Thoracic aorta (tissue), 2 donors: ENCODE results near the gene FOXR2. TPM values are rescaled to one million over a fixed set of nuclear protein-coding genes. Genes with fewer than 3 reads are reported as not detected.

Source experiments
- ATAC-seq: fragments of 150-250 bp; one replicate; pipeline ENCODE4 v1.8.0; 2017; ENCODE audit warnings: low read depth; ENCODE audit not compliant: insufficient number of reproducible peaks, low FRiP score
- DNase-seq: peaks from one replicate; pipeline ENCODE4 v3.0.0-alpha.2; 2020; ENCODE audit warnings: low spot score
- H3K27ac ChIP-seq, 2 donors: fragments of 200-600 bp; sonication (generic); 1 replicate in 1 of 2; 2 replicates in 1 of 2; pipeline ENCODE4 v1.5.1; 2016; ENCODE audit warnings: mild to moderate bottlenecking in 2 of 2, moderate library complexity in 2 of 2
- H3K27me3 ChIP-seq: fragments of 200-600 bp; sonication (generic); replicated peaks from 2 replicates; pipeline ENCODE4 v1.6.0; 2016; ENCODE audit warnings: mild to moderate bottlenecking; ENCODE audit not compliant: insufficient read depth
- H3K36me3 ChIP-seq: fragments of 200-600 bp; sonication (generic); one replicate; pipeline ENCODE4 v1.5.1; 2016
- H3K4me1 ChIP-seq, 2 donors: fragments of 200-600 bp; sonication (generic); 1 replicate in 1 of 2; 2 replicates in 1 of 2; pipeline versions ENCODE4 v1.5.1 to v1.6.0; 2016; ENCODE audit warnings: low read depth in 2 of 2, mild to moderate bottlenecking in 1 of 2; ENCODE audit not compliant: control insufficient read depth in 1 of 2
- H3K4me3 ChIP-seq: fragments of 200-600 bp; sonication (generic); 2 replicates; pipeline ENCODE4 v1.5.1; 2016; ENCODE audit warnings: mild to moderate bottlenecking
- H3K9me3 ChIP-seq: fragments of 200-600 bp; sonication (generic); 2 replicates; pipeline ENCODE4 v1.5.1; 2016
- total RNA-seq, 2 donors: library from RNA; depleted of rRNA; stranded (reverse); fragments of >200 nt; gene quantifications; one replicate each; pipeline versions ENCODE4 v1.1.0 to v1.2.3, GENCODE V29; 2016
- TF ChIP-seq, protein P1 (sequence below): fragments of 200-600 bp; sonication (generic); IDR thresholded peaks from one replicate; pipeline ENCODE4 v1.5.1; 2019; ENCODE audit warnings: antibody characterized with exemption

FOXR2 gene
- total RNA-seq, 2 donors from 2014 or later: not detected

DNA sequence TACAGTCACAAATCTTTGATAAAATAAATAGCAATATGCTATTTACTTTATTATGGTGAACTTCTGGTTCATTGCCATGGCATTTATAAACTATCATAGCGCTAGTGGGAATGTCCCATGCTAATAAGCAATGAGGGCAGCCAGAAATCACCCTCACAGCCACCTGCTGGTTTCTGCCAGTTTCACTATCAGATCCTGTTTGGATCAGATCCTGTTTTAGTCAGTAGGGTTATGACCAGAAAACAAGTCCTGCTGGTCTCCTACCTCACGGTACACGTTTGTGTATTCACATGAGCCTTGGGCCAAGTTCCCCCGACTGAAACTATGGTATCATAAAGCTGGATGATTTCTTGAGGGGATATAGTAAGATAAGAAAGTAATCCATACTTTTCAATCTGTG is 17.7 kb downstream of the FOXR2 start:
- Histone ChIP-seq H3K27me3 (no peaks in the 10 kb centered on the region), H3K4me3 (no peak overlapping the region), H3K27ac (no peak overlapping the region), H3K4me1 (no peaks in the 10 kb centered on the region), H3K9me3 (no peaks in the 10 kb centered on the region), H3K36me3 (no peaks in the 10 kb centered on the region)
- TF ChIP-seq, protein P1, sequence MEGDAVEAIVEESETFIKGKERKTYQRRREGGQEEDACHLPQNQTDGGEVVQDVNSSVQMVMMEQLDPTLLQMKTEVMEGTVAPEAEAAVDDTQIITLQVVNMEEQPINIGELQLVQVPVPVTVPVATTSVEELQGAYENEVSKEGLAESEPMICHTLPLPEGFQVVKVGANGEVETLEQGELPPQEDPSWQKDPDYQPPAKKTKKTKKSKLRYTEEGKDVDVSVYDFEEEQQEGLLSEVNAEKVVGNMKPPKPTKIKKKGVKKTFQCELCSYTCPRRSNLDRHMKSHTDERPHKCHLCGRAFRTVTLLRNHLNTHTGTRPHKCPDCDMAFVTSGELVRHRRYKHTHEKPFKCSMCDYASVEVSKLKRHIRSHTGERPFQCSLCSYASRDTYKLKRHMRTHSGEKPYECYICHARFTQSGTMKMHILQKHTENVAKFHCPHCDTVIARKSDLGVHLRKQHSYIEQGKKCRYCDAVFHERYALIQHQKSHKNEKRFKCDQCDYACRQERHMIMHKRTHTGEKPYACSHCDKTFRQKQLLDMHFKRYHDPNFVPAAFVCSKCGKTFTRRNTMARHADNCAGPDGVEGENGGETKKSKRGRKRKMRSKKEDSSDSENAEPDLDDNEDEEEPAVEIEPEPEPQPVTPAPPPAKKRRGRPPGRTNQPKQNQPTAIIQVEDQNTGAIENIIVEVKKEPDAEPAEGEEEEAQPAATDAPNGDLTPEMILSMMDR: no peak
- no peak for ATAC-seq
- DNase-seq: no peak

GRCh38 chrX:55648434-55648833 is 25.2 kb downstream of the FOXR2 start:
- Histone ChIP-seq H3K27me3 (no peaks in the 10 kb centered on the region), H3K4me3 (no peak overlapping the region), H3K9me3 (no peaks in the 10 kb centered on the region), H3K36me3 (no peaks in the 10 kb centered on the region), H3K4me1 (no peaks in the 10 kb centered on the region), H3K27ac (no peak overlapping the region)
- TF ChIP-seq, protein P1: no peak
- DNase-seq (no peak), ATAC-seq (no peak)

DNA sequence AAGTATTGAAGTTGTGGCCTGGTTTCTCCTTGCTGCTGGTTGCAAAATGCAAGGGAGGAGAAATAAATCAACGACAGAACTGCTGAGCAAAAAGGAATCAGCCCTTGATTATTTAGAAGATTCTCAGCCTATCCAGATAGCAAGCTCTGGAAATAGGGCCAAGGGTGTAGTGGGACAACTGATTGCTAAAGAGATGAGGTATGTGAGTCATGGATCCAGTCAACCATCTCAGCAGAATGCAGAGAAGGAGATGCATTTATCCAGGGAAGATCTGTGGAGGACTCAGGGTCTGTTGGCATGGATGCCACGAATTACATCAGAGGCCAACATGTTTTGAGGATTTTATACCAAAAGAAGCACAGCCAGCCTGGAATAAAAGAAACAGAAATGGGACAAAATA is 36.7 kb downstream of the FOXR2 start:
- ATAC-seq (no peak), DNase-seq (no peak)
- Histone ChIP-seq H3K4me1 (no peaks in the 10 kb centered on the region), H3K36me3 (no peaks in the 10 kb centered on the region), H3K4me3 (no peak overlapping the region), H3K27me3 (no peaks in the 10 kb centered on the region), H3K9me3 (no peaks in the 10 kb centered on the region), H3K27ac (no peak overlapping the region)
- TF ChIP-seq, protein P1: no peak

DNA sequence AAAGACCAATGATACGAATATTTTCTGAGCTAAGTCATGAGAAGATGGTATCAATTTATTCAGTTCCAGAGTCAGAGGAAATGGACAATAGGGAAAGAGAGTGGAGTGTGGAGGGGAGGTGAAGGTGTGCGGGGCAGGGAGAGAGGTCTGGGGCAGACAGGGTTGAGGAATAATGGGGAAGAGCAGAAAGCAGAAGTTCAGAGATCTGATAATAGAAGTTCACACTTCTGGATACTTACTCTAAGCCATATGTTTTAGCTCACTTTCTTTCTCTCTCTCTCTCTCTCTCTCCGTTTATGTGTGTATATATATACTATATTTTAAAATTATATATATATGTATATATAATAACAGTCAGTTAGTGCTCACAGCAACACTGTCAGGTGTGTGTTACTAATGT is 40.4 kb downstream of the FOXR2 start:
- TF ChIP-seq, protein P1: no peak
- no peak for DNase-seq

DNA sequence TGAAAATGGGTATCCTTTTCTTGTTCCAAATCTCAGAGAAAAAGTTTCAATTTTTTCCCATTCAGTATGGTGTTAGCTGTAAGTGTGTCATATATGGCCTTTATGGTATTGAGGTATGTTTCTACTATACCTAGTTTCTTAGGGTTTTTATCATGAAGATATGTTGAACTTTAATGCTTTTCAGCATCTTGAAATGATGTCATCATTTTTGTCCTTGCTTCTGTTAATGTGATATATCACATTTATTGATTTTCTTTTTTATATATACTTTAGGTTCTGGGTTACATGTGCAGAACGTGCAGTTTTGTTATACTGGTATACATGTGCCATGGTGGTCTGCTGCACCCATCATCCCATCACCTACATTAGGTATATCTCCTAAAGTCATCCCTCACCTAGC is 44.9 kb downstream of the FOXR2 start:
- DNase-seq (no peak), ATAC-seq (no peak)
- H3K9me3 ChIP-seq: no peaks in the 10 kb centered on the region
- no peaks in the 10 kb centered on the region for H3K4me1 ChIP-seq
- TF ChIP-seq, protein P1: no peak
- H3K27me3 ChIP-seq: no peaks in the 10 kb centered on the region
- H3K4me3 ChIP-seq: no peak overlapping the region
- H3K36me3 ChIP-seq: no peaks in the 10 kb centered on the region
- H3K27ac ChIP-seq: no peak overlapping the region

More for the DNA sequence above, 40.4 kb downstream of the FOXR2 start:
- Histone ChIP-seq H3K9me3 (no peaks in the 10 kb centered on the region), H3K4me3 (no peak overlapping the region), H3K36me3 (no peaks in the 10 kb centered on the region), H3K27me3 (no peaks in the 10 kb centered on the region), H3K4me1 (no peaks in the 10 kb centered on the region), H3K27ac (no peak overlapping the region)
- no peak for ATAC-seq

Other genes with a start within 250 kb of the FOXR2 start
- 10 to 100 TPM; 36.3 to 66.5 TPM for gene MAGEH1, start 171.3 kb upstream of the FOXR2 start, total RNA-seq
- gene USP51, start 133.6 kb upstream of the FOXR2 start, total RNA-seq: 1 to 10 TPM; 2.6 to 7.0 TPM
- gene RRAGB, start 94.3 kb downstream of the FOXR2 start, total RNA-seq: 10 to 100 TPM; 35.2 to 40.5 TPM